HepG2 (cell line): Measurements from ENCODE around the gene PTPRC.

Source experiments
- FOXP4 ChIP-seq: sonication (generic); formaldehyde crosslinking; IDR thresholded peaks from 2 replicates; pipeline ENCODE4 v1.4.0; 2020; ENCODE audit warnings: missing genetic modification reagents
- MAFK ChIP-seq, 2 experiments: IDR thresholded peaks in 1 of 2; conservative IDR thresholded peaks in 1 of 2; 2 replicates each; pipeline ENCODE4 v1.6.1; 2011; ENCODE audit warnings: improper control_type of control experiment in 2 of 2, low read length in 2 of 2
- MED1 ChIP-seq: sonication (generic); formaldehyde crosslinking; IDR thresholded peaks from 2 replicates; pipeline ENCODE4 v1.4.0; 2020; ENCODE audit warnings: missing genetic modification reagents
- RERE ChIP-seq: IDR thresholded peaks from 2 replicates; pipeline ENCODE4 v1.6.1; 2016; ENCODE audit warnings: low read depth, missing genetic modification reagents, missing compliant biosample characterization
- ZBTB46 ChIP-seq: sonication (generic); formaldehyde crosslinking; IDR thresholded peaks from 2 replicates; pipeline ENCODE4 v1.4.0; 2020; ENCODE audit warnings: mild to moderate bottlenecking, missing genetic modification reagents, borderline replicate concordance
- ZNF556 ChIP-seq: sonication (generic); formaldehyde crosslinking; IDR thresholded peaks from 2 replicates; pipeline ENCODE4 v1.4.0; 2020; ENCODE audit warnings: mild to moderate bottlenecking, missing genetic modification reagents, borderline replicate concordance

- TF ChIP-seq MAFK (conservative IDR thresholded peaks at IDR 0.05 in 1 of 2, IDR thresholded peaks at IDR 0.05 in 1 of 2; ENCODE audit: low read length in 2 of 2): no peak
- TF ChIP-seq ZBTB46: no peak
- TF ChIP-seq FOXP4: no peak
- no peak for TF ChIP-seq ZNF556 (CRISPR knock-in tag)
- TF ChIP-seq MED1: no peak
- TF ChIP-seq RERE (CRISPR knock-in tag): no peak
Measured at GRCh38 chr1:198641501-198641900, 2.7 kb downstream of the PTPRC start.
